GM12874 (cell line): Measurements from ENCODE around the gene GRK2.

Experiments used
- CTCF ChIP-seq: IDR thresholded peaks from 2 replicates; pipeline ENCODE4 v1.5.1; 2011; ENCODE audit warnings: low read depth, mild to moderate bottlenecking, control low read depth, low read length, moderate library complexity; ENCODE audit not compliant: insufficient read depth

Gene GRK2

GRCh38 chr11:67313125-67313890 is 47.0 kb downstream of the GRK2 start:
- no peak for TF ChIP-seq CTCF

GRCh38 chr11:67314218-67314617 is 47.9 kb downstream of the GRK2 start:
- TF ChIP-seq CTCF: no peak

- no peak for TF ChIP-seq CTCF
Observed at GRCh38 chr11:67315325-67315909, 49.1 kb downstream of the GRK2 start.

GRCh38 chr11:67316882-67317204 is 50.6 kb downstream of the GRK2 start:
- no peak for TF ChIP-seq CTCF

- peak; percentile 85 for TF ChIP-seq CTCF
Observed at GRCh38 chr11:67317205-67317887, 51.1 kb downstream of the GRK2 start.

- no peak for TF ChIP-seq CTCF
Observed at GRCh38 chr11:67317888-67318555, 51.7 kb downstream of the GRK2 start.

- TF ChIP-seq CTCF: no peak
Observed at GRCh38 chr11:67320011-67320410, 53.7 kb downstream of the GRK2 start.
